ENCODE results near the gene NUP93.

The NUP93 gene

GRCh38 chr16:56841233-56841632 lies 111.3 kb downstream of the NUP93 start:
- no peak for DNase-seq (ENCODE audit: extremely low spot score)
- ChIA-PET POLR2A (no interaction called here), CTCF (no interaction called here)
- TF ChIP-seq SUZ12 (IDR thresholded peaks at IDR 0.05) (no peak), TARDBP (IDR thresholded peaks at IDR 0.05) (no peak), ARNT (IDR thresholded peaks at IDR 0.05) (no peak), BHLHE40 (IDR thresholded peaks at IDR 0.05; ENCODE audit: borderline replicate concordance) (no peak), ELF4 (IDR thresholded peaks at IDR 0.05) (no peak), PKNOX1 (IDR thresholded peaks at IDR 0.05) (no peak), ZNF384 (IDR thresholded peaks at IDR 0.05) (no peak), LEF1 (IDR thresholded peaks at IDR 0.05; ENCODE audit: borderline replicate concordance) (no peak)

GRCh38 chr16:56841659-56842058 lies 111.7 kb downstream of the NUP93 start:
- TF ChIP-seq ELF4 (IDR thresholded peaks at IDR 0.05) (no peak), TARDBP (IDR thresholded peaks at IDR 0.05) (no peak), ZNF384 (IDR thresholded peaks at IDR 0.05) (no peak), L3MBTL2 (conservative IDR thresholded peaks at IDR 0.05) (no peak), NFRKB (IDR thresholded peaks at IDR 0.05) (no peak), HDGF (IDR thresholded peaks at IDR 0.05; ENCODE audit: borderline replicate concordance) (no peak), LEF1 (IDR thresholded peaks at IDR 0.05; ENCODE audit: borderline replicate concordance) (no peak), ARNT (IDR thresholded peaks at IDR 0.05) (no peak), PKNOX1 (IDR thresholded peaks at IDR 0.05) (no peak), SUZ12 (IDR thresholded peaks at IDR 0.05) (no peak), FOXA1 (IDR thresholded peaks at IDR 0.05) (no peak), FOXM1 (IDR thresholded peaks at IDR 0.05; ENCODE audit: borderline replicate concordance) (no peak), SP1 (IDR thresholded peaks at IDR 0.05) (no peak), BHLHE40 (IDR thresholded peaks at IDR 0.05; ENCODE audit: borderline replicate concordance) (no peak), CTBP1 (IDR thresholded peaks at IDR 0.05; ENCODE audit: borderline replicate concordance) (no peak), FOXK2 (IDR thresholded peaks at IDR 0.05) (no peak)
- no peak for DNase-seq (ENCODE audit: extremely low spot score)
- ChIA-PET POLR2A (no interaction called here), CTCF (no interaction called here)

- POLR2A ChIA-PET = no interaction called here
- no peak for TF ChIP-seq SUZ12 (IDR thresholded peaks at IDR 0.05)
- no peak for TF ChIP-seq SP1 (IDR thresholded peaks at IDR 0.05)
- no peak for TF ChIP-seq LEF1 (IDR thresholded peaks at IDR 0.05; ENCODE audit: borderline replicate concordance)
- TF ChIP-seq ARNT (IDR thresholded peaks at IDR 0.05) = no peak
- no peak for TF ChIP-seq HDGF (IDR thresholded peaks at IDR 0.05; ENCODE audit: borderline replicate concordance)
- TF ChIP-seq FOXM1 (IDR thresholded peaks at IDR 0.05; ENCODE audit: borderline replicate concordance) = no peak
- TF ChIP-seq PKNOX1 (IDR thresholded peaks at IDR 0.05) = no peak
- no peak for TF ChIP-seq L3MBTL2 (conservative IDR thresholded peaks at IDR 0.05)
- DNase-seq (ENCODE audit: extremely low spot score) = no peak
- CTCF ChIA-PET = no interaction called here
Observed at GRCh38 chr16:56842133-56842532, 112.2 kb downstream of the NUP93 start.

- DNase-seq (ENCODE audit: extremely low spot score) = no peak
- TF ChIP-seq FOXM1 (IDR thresholded peaks at IDR 0.05; ENCODE audit: borderline replicate concordance) (no peak), ARNT (IDR thresholded peaks at IDR 0.05) (no peak), HDGF (IDR thresholded peaks at IDR 0.05; ENCODE audit: borderline replicate concordance) (no peak), TARDBP (IDR thresholded peaks at IDR 0.05) (no peak), FOXA1 (IDR thresholded peaks at IDR 0.05) (no peak), LEF1 (IDR thresholded peaks at IDR 0.05; ENCODE audit: borderline replicate concordance) (no peak)
- CTCF ChIA-PET = no interaction called here
- POLR2A ChIA-PET = no interaction called here
Observed at GRCh38 chr16:56844056-56844455, 114.1 kb downstream of the NUP93 start.

- no peak for TF ChIP-seq ELF4 (IDR thresholded peaks at IDR 0.05)
- no peak for TF ChIP-seq LEF1 (IDR thresholded peaks at IDR 0.05; ENCODE audit: borderline replicate concordance)
- TF ChIP-seq ARNT (IDR thresholded peaks at IDR 0.05) = no peak
- no peak for TF ChIP-seq FOXK2 (IDR thresholded peaks at IDR 0.05)
- no peak for TF ChIP-seq FOXM1 (IDR thresholded peaks at IDR 0.05; ENCODE audit: borderline replicate concordance)
- TF ChIP-seq FOXA1 (IDR thresholded peaks at IDR 0.05) = no peak
- TF ChIP-seq PKNOX1 (IDR thresholded peaks at IDR 0.05) = no peak
- TF ChIP-seq BHLHE40 (IDR thresholded peaks at IDR 0.05; ENCODE audit: borderline replicate concordance) = no peak
- TF ChIP-seq HDGF (IDR thresholded peaks at IDR 0.05; ENCODE audit: borderline replicate concordance) = no peak
- no peak for TF ChIP-seq CTBP1 (IDR thresholded peaks at IDR 0.05; ENCODE audit: borderline replicate concordance)
- no peak for DNase-seq (ENCODE audit: extremely low spot score)
- ChIA-PET CTCF (interaction anchor here (0.6 to 1.2 kb wide), 2 partner anchors 41 to 64 kb away, joined by 3 read pairs; no protein-coding TSS in a partner anchor), POLR2A (no interaction called here)
Observed at GRCh38 chr16:56847173-56847910, 117.4 kb downstream of the NUP93 start.

Data from HEK293T (cell line).